Measurements from ENCODE around the gene POLA2. TPM values are rescaled to one million over a fixed set of nuclear protein-coding genes. Genes with fewer than 3 reads are reported as not detected.

POLA2 gene
- total and polyA plus RNA-seq, 9 of the 15 experiments (the other 6 are each of a cell fraction or from before 2014, with no cell fraction given): 2.7 to 134 (median 44.4) TPM

DNA sequence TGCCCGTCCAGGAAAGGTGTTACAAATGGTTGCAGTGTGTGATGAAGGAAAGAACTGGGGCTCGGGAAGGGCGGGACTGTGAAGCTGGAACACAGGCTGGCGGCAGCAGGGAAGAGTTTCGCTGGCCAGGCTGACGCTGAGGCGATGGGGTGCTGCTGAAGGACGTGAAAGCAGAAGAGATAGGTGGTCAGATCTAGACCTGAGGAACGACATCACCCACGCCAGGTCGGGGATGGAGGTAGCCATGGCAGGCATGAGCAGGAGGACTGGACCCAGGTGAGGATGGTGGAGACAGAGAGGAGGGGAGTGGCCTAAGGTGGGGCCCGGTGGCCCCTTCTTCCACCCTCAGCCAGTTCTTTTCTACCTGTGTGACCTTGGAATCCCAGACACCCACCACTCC, 62.1 kb downstream of the POLA2 start:
- FAIRE-seq: no peak
- no TSS peak for BruUV-seq (replicated peaks)
- H3K4me2 ChIP-seq (ENCODE audit: insufficient read depth, low read length): no peak overlapping the region

DNA sequence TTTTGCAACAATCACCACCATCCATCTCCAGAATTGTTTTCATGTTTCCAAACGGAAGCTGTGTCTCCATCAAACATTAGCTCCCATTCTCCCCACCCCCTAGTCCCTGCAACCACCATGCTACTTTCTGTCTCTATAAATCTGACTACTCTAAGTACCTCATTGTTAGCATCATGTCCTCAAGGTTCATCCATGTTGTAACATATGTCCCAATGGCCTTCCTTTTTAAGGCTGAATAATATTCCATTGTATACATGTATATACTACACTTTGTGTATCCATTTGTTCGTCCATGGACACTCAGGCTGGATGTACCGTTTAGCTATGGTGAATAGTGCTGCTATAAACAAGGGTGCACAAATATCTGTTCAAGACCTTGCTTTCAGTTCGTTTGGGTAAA, 63.7 kb downstream of the POLA2 start:
- H3K9me3 ChIP-seq (replicated peaks; ENCODE audit: control insufficient read depth, insufficient read depth, low read depth, low read length): no peaks in the 10 kb centered on the region
- no peak overlapping the region for H3K27ac ChIP-seq (ENCODE audit: extremely low read depth, low read depth, low read length)
- no TSS peak for BruUV-seq (replicated peaks)
- TF ChIP-seq HNRNPK (IDR thresholded peaks at IDR 0.05; ENCODE audit: low read depth, low read length, poor library complexity, severe bottlenecking) (no peak), ZNF146 (CRISPR knock-in tag; IDR thresholded peaks at IDR 0.05; ENCODE audit: unreplicated experiment) (peak; percentile 54)
- no peaks in the 10 kb centered on the region for H3K27me3 ChIP-seq (ENCODE audit: control insufficient read depth in 2 of 2, insufficient read depth in 2 of 2, low read length in 2 of 2)
- no peak for FAIRE-seq
- no peak for DNase-seq (ENCODE audit: extremely low read depth in 1 of 4, low spot score in 3 of 4)
- no peaks in the 10 kb centered on the region for H3K79me2 ChIP-seq (ENCODE audit: control insufficient read depth, insufficient read depth, low read length)
- H3K9ac ChIP-seq (ENCODE audit: insufficient read depth in 1 of 2, low read depth in 2 of 2, low read length in 2 of 2): no peak overlapping the region
- no peak overlapping the region for H2AFZ ChIP-seq (ENCODE audit: low read depth, low read length)
- WGBS (ENCODE audit: insufficient coverage, low coverage, missing lambda C conversion rate): 53% methylated on average over 4 of the region's 4 CpGs
- in situ Hi-C loops (cut with MboI) (no loop called here), intact Hi-C loops (cut with micrococcal nuclease) (no loop called here)
- ChIA-PET POLR2A (interaction anchor here (0.6 to 1.2 kb wide), 7 partner anchors 8 to 386 kb away, joined by 3 to 4 read pairs (median 3); partner anchors contain the start of genes CDC42EP2 and DPF2), CTCF (ENCODE audit: low intra/inter-chr PET ratio) (interaction anchor here (0.6 kb wide), 1 partner anchor 505 kb away, joined by 3 read pairs; no protein-coding TSS in a partner anchor)
- H3K4me2 ChIP-seq (ENCODE audit: insufficient read depth, low read length): no peak overlapping the region
- H3K4me1 ChIP-seq (replicated peaks in 1 of 2; ENCODE audit: control insufficient read depth in 2 of 2, insufficient read depth in 2 of 2, low read length in 2 of 2): peaks cover 8 to 10% of the 10 kb centered on the region in 2 experiments; a peak in 4 of 5 replicates
- no peaks in the 10 kb centered on the region for H3K9me1 ChIP-seq (ENCODE audit: control insufficient read depth, insufficient read depth, low read length)
- H3K36me3 ChIP-seq (ENCODE audit: control insufficient read depth, insufficient read depth, low read length): peaks cover 23% of the 10 kb centered on the region; the same call in 2 of the 3 replicates
- no peak for ATAC-seq
- no peak overlapping the region for H3K4me3 ChIP-seq
- 0 out of 2 replicates have a peak, but pooled peaks cover 3% of the 10 kb centered on the region for H4K20me1 ChIP-seq (replicated peaks; ENCODE audit: control insufficient read depth, insufficient read depth, low read length)

More for the DNA sequence above, 62.1 kb downstream of the POLA2 start:
- H3K4me1 ChIP-seq (replicated peaks in 1 of 2; ENCODE audit: control insufficient read depth in 2 of 2, insufficient read depth in 2 of 2, low read length in 2 of 2): peaks cover 0 to 10% of the 10 kb centered on the region in 2 experiments; a peak in 2 of 5 replicates
- WGBS (ENCODE audit: insufficient coverage, low coverage, missing lambda C conversion rate): 57% methylated on average over 12 of the region's 12 CpGs
- DNase-seq (ENCODE audit: extremely low read depth in 1 of 4, low spot score in 3 of 4) (no peak), ATAC-seq (peak; percentile 55)
- peaks cover 24% of the 10 kb centered on the region; the same call in 2 of the 3 replicates for H3K36me3 ChIP-seq (ENCODE audit: control insufficient read depth, insufficient read depth, low read length)
- H4K20me1 ChIP-seq (replicated peaks; ENCODE audit: control insufficient read depth, insufficient read depth, low read length): 0 out of 2 replicates have a peak, but pooled peaks cover 3% of the 10 kb centered on the region
- H3K27me3 ChIP-seq (ENCODE audit: control insufficient read depth in 2 of 2, insufficient read depth in 2 of 2, low read length in 2 of 2): no peaks in the 10 kb centered on the region
- H3K9me1 ChIP-seq (ENCODE audit: control insufficient read depth, insufficient read depth, low read length): no peaks in the 10 kb centered on the region
- in situ Hi-C loops (cut with MboI): no loop called here
- POLR2A ChIA-PET: interaction anchor here (0.7 to 2.9 kb wide), 7 partner anchors 9 to 197 kb away, joined by 3 to 20 read pairs (median 4); partner anchors contain the start of gene DPF2
- CTCF ChIA-PET (ENCODE audit: low intra/inter-chr PET ratio): no interaction called here
- no peak overlapping the region for H3K4me3 ChIP-seq
- H3K27ac ChIP-seq (ENCODE audit: extremely low read depth, low read depth, low read length): no peak overlapping the region
- intact Hi-C loops (cut with micrococcal nuclease): no loop called here
- TF ChIP-seq POLR2G (IDR thresholded peaks at IDR 0.05; ENCODE audit: low read depth, low read length) (0 out of 2 replicates have a peak, but pooled peaks have one; percentile 33), HDAC3 (IDR thresholded peaks at IDR 0.05; ENCODE audit: borderline replicate concordance, partially characterized antibody) (no peak), POLR2A (conservative IDR thresholded peaks at IDR 0.05) (peak; percentile 47; the same call in 1 of the 2 replicates), CCNT2 (IDR thresholded peaks at IDR 0.05; ENCODE audit: borderline replicate concordance, extremely low read depth, insufficient read length, low read depth, low read length) (no peak)
- no peaks in the 10 kb centered on the region for H3K9me3 ChIP-seq (replicated peaks; ENCODE audit: control insufficient read depth, insufficient read depth, low read depth, low read length)
- no peak overlapping the region for H2AFZ ChIP-seq (ENCODE audit: low read depth, low read length)
- no peaks in the 10 kb centered on the region for H3K79me2 ChIP-seq (ENCODE audit: control insufficient read depth, insufficient read depth, low read length)
- 0 out of 4 replicates have a peak overlapping the region, but pooled peaks of 1 of the 2 experiments have one; percentile 6 for H3K9ac ChIP-seq (ENCODE audit: insufficient read depth in 1 of 2, low read depth in 2 of 2, low read length in 2 of 2)
